DMS153 treated with DMSO at 0.1 percent for 48 hours (cell line): Measurements from ENCODE around the gene PPP2R5A.
A peak's percentile ranks its signal among the peaks of the same experiment; 100 is the strongest.
"Not testable (repeated sequence)": the region's sequence is repeated elsewhere in the genome, so short reads cannot be mapped to it uniquely, and the experiment has no call there.

Source experiments
- DNase-seq: peaks from one replicate; lab custom pipeline; 2025; ENCODE audit not compliant: unreplicated experiment; lab: John Stamatoyannopoulos, UW

Gene PPP2R5A

GRCh38 chr1:212267017-212267416 lies 18.2 kb upstream of the PPP2R5A start:
- DNase-seq: no peak

GRCh38 chr1:212267460-212267859 lies 17.8 kb upstream of the PPP2R5A start:
- no peak for DNase-seq

DNA sequence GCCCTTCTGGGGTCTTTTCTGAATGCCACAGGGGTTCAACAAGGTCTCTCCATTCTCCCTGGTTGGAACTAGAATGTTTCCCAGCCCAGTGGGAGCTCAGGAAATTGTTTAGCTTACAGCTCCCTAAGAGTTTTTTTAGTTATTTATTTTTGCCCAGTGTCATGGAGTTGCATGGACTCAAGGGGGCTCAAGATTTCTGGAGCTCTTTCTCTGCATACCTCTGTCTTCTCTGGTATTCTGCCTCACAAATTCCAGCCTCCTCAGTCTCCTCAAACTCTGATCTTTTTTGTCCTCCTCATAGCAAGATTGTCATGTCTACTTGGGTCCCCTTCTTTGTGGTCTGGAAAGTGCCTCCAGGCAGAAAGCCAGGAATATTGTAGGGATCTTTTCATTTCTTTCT lies 15.9 kb upstream of the PPP2R5A start:
- no peak for DNase-seq

DNA sequence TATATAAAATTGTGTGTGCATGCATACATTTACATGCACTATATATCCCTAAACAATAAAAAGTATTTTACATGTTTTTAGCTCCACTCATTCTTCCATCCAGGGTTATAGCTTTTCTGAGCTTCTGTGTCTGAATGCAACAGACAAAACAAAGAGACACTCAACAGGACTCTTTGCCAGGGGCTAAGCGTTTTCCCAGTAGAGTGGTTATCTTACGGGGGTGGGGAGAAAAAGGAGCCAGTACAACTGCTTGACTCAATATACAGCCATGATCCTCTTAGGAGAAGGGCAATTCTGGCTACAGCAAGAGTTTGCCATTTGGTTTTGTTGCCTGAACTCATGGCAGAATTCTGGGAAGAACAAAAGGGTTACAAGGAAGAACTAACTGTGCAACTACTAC lies 14.6 kb upstream of the PPP2R5A start:
- DNase-seq: no peak

GRCh38 chr1:212271234-212271633 lies 14.0 kb upstream of the PPP2R5A start:
- DNase-seq: no peak

DNA sequence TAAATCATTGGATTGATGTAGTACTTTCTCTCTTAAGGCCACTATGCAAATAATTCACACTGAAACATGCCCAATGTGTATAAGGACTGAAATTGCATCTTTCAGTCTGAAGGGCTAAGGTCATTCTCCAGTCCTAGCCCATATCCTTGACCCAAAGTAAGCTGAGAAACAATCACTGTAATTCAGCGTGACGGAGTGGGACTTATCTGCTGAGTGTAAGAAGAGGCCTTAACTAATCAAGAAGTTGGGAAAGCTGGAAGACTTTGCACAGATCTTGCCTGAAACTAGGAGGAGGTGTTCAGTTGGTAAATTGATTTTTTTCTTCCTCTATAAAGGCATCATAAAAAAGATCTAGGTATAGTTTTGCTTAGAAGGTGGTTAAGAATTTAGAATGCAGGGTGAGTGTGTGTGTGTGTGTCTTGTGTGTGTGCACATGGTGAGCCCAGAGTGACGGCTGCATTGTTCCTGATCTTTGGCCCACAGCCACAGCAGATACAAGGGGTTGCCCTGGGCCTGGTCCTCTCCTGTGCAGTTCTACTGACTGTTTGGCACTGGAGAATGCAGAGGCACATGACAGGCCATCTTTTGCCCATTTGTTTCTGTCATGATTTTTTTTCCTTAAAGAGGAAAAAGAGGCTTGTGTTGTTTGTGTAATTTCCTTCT lies 13.3 kb upstream of the PPP2R5A start:
- no peak for DNase-seq

DNA sequence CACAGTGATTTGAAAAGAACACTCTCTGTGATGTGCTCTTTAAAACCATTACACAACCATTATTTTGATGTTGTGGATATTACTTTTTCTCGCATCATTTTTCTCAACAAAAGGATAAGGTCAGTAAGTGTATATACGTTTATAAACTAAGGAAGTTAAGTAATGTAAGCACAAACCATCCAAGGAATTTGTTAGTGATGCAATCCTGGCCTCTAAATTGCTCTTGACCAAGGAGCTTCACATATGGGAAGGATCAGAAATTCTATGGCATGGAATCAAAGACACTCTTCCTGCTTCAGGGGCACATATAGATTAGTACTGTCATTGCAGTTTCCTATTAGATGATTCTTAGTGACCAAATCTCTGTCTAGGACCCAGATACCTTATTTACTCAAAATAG lies 3.6 kb upstream of the PPP2R5A start:
- DNase-seq: no peak

DNA sequence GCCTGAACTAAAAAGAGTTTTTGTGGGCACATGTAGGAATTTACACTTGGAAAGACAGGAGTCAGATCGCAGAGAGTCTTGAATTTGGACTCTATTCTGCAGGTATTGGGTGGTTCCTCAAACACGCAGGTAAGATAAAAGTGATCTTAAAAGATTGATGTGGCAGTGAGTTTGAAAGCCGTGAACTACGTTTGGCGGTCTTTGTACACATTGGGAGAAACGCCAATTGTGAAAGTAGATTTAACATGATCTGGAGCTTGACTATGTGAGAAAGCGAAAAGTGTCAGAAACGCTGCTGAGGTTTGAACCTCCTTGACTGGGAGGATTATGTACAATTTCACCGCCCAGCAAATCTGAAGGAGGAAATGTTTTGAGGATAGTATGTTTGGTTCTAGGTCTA lies 1.5 kb upstream of the PPP2R5A start:
- DNase-seq: no peak

DNA sequence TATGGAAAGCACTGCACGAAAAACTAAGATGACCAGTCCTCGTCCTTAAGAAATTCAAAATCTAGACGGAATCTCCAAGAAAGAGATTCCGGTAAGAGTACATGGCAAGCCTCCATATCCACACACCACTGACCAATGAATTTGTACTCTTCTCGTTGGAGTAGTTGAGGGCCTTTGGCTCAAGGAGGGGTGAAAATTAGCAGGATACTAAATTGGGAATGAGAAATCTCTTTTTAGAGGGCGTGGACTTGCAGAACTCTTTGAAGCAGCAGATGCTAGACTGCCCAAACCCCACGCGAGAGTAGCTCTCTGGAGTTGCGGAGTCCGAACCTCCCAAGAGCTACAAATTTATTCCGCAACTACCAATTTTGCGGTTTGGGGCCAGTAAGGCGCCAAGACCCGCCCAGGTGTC lies 872 bp upstream of the PPP2R5A start:
- DNase-seq: no peak

DNA sequence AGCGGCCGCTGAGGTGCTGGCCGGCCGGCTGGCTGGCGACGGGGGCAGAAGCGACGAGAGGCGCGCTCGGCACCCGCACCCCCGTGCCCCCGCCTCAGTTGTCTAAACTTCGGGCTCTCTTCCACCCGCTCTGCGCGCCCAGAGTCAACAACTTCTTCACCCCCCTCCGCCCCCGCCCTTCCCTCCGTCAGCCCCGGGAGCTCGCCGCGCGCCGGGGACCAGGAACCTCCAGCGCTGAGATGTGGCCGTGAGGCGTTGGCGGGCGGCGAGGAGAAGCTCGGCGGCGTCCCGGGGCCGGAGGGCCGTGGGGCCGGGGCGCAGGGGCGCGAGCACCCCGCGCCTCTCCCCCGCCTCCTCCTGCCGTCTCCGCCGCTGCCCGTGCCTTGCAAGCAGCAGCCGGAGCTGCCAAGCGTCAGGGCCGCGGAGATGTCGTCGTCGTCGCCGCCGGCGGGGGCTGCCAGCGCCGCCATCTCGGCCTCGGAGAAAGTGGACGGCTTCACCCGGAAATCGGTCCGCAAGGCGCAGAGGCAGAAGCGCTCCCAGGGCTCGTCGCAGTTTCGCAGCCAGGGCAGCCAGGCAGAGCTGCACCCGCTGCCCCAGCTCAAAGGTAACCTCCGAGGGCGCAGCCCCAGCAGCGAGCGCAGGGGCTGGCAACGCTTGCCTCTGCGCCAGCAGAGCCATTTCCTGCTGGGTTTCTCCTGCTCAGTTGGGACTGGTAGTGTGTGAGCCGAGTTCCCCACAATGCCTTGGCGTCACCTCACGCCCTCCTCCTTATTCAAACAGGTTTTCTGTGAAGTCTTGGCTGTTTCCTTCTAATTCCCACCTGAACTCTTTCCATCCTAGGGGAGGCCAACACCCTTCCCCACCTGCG lies 710 bp downstream of the PPP2R5A start:
- peak; percentile 70 for DNase-seq

DNA sequence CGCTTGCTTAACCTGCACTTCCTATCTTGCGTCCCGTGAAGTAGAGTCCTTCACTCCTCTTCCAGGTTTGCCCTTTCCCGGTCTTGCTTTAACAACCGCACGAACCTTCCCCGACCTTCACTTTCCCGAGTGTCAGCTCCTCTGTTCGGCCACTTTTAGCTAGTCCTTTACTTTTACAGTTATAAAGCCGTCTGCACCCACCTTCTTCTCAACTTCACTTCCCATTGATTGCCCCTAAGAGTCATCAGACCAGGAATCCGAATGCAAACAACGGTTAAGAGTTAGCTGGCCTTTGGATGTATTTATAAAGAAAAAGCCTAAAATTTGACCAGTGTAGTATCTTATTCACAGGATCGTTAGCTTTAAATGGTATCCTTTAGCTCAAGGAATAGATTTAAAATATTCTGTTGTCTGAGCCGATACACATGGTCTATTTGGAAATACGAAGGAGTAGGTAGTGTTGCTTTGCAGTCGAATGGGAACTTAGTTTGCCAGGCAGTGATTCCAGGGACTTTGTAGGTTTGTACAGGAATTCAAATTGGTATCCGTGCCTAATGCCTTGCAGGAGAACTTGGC lies 1.4 kb downstream of the PPP2R5A start:
- no peak for DNase-seq

DNA sequence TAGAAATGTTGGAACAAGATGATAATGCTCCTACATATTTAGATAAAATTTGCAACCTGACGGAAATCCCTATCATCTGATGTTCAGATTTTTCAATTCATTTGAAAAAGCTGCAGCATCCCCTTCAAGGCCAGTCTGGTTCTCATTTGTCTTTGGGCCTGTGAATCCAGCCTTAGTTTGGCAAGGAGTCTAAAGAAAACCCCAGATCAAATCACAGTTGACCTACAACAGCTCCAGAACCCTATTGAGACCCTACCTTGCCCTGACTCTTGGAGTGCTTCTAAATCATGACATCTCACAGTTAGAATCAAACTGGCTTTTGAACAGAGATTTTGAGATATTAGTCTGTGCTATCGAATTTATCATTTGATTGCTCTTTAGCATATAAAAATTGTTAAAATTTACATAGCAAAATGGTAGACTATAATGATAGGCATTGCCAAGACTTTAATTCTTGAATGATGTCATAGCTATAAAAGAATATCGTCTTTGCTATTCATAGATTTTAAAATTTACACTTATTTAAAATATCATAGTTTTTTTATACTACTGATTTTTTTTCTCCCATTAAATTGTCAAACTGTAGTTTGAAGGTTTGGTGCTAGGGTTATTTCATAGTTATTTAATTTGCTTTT lies 2.2 kb downstream of the PPP2R5A start:
- DNase-seq: no peak

GRCh38 chr1:212287995-212288394 lies 2.8 kb downstream of the PPP2R5A start:
- DNase-seq: not testable (repeated sequence)

GRCh38 chr1:212288615-212289014 lies 3.4 kb downstream of the PPP2R5A start:
- DNase-seq: no peak

GRCh38 chr1:212289262-212290077 lies 4.3 kb downstream of the PPP2R5A start:
- no peak for DNase-seq

- no peak for DNase-seq
Measured at GRCh38 chr1:212290608-212291007, 5.4 kb downstream of the PPP2R5A start.

DNA sequence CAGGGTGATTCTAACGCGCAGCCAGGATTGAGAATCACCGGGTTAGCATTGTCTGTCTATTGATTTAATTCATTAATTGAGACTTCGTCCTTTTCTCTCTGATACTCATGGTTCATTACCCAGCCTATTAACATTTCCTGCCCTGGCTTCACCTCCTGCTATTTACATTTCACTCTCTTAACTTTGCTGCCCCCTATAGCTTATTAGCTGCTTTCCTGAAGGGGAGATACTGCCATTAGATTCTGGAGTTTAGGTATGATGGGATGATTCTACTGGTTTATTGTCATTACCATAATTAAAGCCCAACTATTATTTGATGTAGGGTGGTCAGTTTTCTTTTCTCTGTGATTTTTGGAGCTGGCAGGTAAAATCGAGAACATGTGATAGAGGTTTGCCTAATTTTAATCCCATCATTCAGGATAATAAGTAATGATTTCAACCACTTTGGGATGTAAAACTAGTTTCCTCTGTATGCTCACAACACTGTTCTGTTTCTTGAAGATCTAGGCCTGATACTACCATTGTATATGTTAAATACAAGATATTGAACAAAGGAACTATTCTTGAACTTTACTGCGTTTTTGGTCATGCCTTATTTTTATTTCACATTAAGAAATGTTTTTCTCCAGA lies 6.4 kb downstream of the PPP2R5A start:
- DNase-seq: peak; percentile 93

- no peak for DNase-seq
Measured at GRCh38 chr1:212292250-212293105, 7.3 kb downstream of the PPP2R5A start.

GRCh38 chr1:212293579-212293978 lies 8.4 kb downstream of the PPP2R5A start:
- DNase-seq: no peak
